Embryonic facial prominence (tissue), 1 donor: ENCODE measurements around the gene CPA1.
A peak's percentile ranks its signal among the peaks of the same experiment; 100 is the strongest.

Experiments used
- DNase-seq: peaks from one replicate; pipeline ENCODE4 v3.0.0-alpha.2; 2016; ENCODE audit errors: extremely low spot score

CPA1 gene

DNA sequence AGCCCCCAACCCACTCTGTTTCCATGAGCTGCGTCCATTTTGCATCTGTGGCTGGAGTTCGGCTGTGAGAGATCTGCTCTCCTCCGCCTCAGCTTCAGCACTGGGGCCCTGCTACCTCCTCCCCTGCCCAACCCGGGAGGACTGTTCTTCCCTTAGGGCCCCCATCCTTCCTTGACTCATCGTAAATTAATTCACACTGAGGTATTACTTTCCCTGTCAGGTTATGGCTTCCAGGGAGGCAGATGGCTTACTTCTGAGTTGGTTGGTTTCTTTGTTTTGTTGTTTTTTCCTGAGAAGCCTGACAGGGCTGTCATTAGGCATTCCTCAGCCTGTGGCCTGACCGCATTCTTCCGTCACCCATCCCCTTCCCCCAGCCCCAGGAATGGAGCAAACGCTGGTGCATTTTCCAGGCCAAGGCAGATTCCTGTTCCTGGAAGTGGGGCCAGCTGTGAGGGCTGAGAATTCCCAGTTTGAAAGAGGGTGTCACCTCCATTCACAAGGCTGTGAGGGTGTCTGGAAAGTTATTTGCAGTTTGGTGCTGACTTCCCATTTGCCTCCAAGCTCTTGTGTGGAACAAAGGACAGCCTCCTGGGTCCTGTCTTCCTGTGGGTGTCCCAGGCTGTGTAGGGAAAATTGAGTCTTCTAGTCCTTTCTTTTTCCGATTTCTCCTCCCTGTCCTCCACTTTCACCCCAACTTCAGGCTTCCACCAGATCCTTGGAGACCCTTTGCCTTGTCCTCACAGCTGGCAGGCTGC lies 24.0 kb upstream of the CPA1 start:
- peak; percentile 80 for DNase-seq

DNA sequence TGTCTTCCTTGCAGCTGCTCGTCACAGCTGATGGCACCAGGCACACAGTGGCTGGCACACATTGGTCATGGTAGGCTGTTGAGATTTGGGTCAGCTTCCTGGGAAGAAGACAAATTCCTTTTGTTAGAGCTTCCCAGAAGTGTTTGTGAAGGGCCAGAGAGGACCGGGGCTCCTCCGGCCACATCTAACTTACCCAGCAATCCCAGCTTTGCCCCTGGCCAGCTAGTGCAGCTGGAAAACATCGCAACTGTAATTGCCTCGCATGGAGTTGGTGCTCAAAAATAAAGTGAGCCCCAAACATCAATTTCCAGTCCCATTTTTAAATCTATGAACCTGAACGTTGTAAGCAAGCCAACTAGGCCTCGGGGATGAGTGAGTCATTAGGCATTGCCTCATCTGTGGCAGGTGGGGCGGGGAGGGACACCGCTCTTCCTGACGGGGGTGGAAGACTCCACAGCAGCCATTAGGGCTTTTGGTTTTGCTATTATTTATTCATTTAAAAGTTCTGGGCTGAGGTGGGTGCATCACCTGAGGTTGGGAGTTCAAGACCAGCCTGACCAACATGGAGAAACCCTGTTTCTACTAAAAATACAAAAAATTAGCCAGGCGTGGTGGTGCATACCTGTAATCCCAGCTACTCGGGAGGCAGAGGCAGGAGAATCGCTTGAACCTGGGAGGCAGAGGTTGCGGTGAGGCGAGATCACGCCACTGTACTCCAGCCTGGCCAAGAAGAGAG lies 23.2 kb upstream of the CPA1 start:
- peak; percentile 25 for DNase-seq

DNA sequence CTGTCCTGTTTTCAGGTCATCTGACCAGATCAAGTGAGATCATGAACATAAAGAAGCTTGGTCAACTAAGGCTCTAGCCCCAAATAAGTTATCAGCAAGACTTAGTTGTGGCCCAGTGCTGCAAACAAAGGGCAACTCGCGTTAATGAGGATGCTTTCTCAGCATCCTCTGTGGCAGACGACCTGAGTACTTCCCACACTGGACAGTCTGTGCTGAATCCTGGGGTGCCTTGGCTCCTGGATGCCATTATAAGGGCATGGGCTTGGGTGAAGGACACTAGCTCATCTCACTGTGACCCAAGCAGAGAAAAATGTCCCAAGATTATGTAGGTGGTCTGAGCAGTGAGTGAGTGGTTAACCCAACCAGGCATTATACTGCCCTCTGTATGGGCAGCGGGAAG lies 21.8 kb upstream of the CPA1 start:
- DNase-seq: no peak

DNA sequence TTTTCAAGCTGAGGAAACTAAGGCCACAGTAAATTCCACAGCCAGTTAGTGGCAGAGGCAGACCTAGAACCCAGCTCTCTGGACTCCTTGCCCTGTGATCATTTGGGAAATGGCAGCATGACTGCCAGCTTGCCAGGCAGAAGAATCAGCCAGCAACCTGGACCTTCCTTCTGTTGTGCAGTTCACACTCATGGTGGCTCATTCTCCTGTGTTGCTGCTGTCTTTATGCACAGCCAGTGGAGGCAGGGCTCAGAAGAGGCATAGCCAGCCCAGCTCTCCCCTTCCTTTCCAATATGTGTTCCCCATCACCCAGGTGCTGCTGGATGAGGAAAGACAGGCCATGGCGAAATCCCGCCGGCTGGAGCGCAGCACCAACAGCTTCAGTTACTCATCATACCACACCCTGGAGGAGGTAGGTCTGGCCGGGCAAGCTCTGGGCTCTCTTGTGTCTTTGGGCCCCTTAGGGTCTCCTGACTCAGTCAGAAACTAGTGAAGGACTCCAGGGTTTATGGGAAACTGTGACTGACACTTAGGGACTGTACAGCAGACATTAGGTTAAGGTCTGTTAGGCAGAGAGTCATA lies 20.9 kb upstream of the CPA1 start:
- DNase-seq: no peak

DNA sequence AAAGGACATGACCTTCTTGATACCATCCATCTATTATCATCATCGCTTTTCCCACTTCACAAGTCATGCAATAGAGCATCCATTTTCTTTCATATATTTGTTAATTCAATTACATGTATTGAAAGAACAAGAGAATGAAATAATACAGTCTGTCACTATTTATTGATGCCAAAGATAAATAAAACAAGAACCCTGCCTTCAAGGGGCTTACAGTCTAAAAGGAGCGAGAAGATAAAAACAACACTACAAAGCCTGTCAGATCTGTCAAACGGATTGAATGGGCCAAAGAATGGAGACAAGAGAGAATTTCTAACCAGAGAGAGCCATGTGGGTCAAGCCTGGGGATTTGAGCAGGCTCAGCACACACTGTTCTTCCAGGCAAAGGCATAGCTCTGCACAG lies 19.8 kb upstream of the CPA1 start:
- no peak for DNase-seq

DNA sequence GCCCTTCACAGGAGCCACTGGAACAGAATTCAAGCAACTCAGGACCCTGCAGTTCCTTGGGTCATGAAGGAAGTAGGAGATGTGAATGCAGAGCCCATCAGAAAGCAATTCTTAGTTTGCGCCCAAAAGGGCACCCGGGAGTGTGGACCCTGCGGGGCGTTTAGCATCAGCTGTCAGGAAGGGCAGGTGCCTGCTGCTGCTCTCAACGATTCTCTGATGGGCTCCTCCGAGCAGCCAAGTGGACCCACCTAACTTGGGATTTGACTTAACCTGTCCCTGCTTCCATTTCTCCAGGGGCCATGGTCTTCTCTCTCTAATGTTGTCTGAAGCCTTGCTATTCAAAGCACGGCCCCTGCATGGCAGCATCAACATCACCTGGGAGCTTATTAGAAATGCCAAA lies 18.6 kb upstream of the CPA1 start:
- DNase-seq: no peak

- no peak for DNase-seq
These were observed 18.0 kb upstream of the CPA1 start for GRCh38 chr7:130362251-130362816.

DNA sequence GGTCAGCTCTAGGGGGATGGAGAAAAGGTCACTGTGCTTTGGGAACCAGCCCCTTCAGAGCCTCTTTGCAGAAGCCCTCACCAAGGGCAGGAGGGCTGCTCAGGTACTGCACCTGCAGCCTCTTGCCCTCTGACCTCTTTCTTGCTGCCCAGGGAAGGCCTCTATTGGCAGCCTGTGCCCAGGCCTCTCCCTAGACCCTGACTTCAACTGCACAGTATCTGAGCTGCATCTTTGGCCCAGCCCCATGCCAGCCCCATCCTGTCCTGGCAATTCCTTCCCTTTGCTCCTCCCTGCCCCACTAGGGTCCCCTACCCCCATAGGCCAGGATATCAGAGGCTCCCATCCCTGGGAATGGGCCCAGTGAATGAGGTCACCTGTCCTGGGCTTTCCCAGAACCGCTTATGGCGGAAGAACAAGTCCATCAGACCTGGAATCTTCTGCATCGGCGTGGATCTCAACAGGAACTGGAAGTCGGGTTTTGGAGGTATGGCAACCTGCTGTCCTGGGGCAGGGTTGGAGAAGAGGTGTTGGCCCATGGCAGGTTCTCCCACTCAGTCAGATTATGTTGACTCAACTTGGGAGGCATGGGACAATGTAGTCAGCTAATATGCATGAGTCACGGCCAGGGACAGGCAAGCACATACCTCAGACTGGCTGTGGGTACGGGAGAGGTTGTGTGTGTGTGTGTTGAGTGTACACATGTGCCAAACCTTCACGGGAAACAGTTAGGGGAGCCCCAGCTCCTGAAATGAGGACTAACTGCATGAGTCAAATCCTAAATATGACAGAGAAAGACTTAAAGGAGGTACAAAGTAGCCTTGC lies 17.1 kb upstream of the CPA1 start:
- DNase-seq: no peak

GRCh38 chr7:130364451-130364850 lies 15.8 kb upstream of the CPA1 start:
- no peak for DNase-seq

DNA sequence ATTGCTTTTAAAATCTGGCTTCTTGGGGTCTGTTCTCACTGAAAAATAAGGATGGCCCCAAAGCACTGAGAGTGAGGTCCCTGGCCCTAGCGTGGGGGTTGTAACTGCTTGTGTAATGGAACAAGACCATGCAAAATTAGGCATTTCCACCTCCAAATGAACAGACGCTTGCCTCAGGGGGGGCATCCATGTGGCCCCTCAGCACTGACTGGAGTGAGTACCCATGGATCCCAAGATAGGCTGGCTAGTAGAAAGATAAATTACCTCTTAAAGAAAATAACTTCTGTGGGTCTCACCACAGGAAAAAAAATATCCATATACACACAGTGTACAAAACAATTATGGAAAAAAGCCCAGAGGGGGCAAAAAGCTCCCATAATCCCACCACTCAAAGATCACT lies 15.2 kb upstream of the CPA1 start:
- DNase-seq: no peak

GRCh38 chr7:130365511-130366441 lies 14.5 kb upstream of the CPA1 start:
- peak; percentile 60 for DNase-seq

GRCh38 chr7:130366564-130366963 lies 13.7 kb upstream of the CPA1 start:
- no peak for DNase-seq

DNA sequence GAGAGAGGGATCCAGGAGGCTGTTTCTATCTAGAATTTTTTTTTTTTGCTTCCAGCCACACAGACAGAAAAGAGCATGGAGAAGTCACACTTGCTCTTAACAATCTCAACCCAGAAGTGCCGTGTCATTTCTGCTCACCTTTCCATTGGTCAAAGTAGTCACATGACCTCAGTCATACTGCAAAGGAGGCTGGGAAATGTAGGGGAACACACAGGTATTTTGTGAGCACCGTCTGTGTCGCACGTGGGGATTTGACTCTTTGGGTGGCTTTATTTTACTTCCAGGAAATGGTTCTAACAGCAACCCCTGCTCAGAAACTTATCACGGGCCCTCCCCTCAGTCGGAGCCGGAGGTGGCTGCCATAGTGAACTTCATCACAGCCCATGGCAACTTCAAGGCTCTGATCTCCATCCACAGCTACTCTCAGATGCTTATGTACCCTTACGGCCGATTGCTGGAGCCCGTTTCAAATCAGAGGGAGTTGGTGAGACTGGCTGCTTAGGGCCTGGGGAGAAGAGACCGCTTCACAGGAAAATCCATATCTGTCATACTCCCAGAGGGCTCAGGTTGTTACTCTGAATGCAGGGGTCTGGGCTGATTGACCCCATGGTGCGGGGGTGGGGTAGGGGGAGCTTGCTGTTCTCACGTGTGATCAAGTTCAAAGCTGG lies 13.1 kb upstream of the CPA1 start:
- DNase-seq: no peak

- DNase-seq: no peak
These were observed 12.2 kb upstream of the CPA1 start for GRCh38 chr7:130367836-130368746.

- DNase-seq: no peak
These were observed 11.1 kb upstream of the CPA1 start for GRCh38 chr7:130369110-130369711.

DNA sequence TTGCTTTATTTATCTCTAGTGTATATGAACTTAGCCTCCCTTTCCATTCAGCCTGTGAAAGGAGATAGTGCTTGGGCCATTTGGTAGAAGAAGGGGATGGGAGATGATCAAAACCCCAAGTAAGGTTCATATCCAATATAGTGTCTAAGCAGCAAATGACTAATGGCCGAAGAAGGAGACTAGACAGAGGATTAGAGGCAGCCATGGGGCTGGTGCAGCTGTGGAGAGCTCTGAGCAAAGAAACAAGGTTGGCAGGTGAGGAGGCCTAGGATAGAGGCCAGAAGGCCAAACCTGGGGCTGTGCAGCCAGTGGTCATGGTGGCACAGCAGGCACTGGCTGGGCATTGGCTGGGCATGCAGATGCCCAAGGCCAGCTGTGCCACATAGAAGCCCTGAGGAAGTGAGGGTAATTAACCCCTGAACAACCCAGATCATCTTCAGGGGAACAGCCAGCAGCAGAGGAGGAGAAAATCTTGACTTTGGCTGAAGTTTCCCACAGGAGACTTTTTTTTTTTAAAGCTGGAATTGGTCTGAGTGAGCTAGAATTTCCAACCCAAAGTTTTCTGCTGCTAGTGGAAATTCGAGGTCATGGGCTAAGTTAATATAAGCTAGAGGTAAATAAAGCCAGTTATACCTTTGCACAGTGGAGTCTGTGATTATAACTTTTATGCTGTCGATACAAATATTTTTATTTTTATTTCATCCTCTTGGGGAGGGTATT lies 10.3 kb upstream of the CPA1 start:
- no peak for DNase-seq

DNA sequence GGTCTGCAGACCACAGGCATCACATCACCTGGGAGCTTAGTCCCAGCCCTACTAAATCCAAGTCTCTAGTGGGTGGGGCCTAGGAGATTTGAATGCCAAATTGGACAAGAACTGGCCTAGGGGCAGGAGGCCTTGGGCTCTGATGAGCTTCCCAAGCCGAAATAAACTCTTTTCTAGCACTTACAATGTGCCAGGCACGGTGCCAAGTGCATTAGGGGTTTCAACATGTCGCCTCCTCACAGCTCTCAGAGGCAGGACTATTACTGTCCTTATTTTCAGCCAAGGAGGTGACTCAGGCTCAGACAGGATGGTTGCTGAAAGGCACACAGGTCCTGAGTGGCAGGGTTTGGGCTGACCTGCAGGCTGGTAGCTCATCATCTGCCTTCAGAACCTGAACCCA lies 9.2 kb upstream of the CPA1 start:
- DNase-seq: no peak
